LNCAP (cell line): Measurements from ENCODE around the gene APLP1.

Source experiments
- CTCF ChIP-seq: fragments of 450-650 bp; IDR thresholded peaks from 2 replicates; pipeline ENCODE4 v1.5.1; 2017; ENCODE audit warnings: mild to moderate bottlenecking

APLP1 gene

DNA sequence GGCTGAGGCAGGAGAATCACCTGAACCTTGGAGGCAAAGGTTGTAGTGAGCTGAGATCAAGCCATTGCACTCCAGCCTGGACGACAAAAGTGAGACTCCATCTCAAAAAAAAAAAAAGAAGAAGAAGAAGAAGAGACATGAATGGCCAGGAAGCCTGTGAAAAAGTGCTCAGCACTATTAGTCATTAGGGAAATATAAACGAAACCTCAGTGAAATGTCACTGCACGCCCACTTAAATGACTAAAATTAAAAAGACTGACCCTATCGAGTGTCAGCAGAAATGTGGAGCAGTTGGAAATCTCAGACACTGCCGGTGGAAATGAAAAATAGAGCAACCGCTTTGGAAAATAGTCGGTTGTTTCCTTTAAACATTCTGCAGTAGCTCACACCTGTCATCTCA, 45.2 kb downstream of the APLP1 start:
- no peak for TF ChIP-seq CTCF

GRCh38 chr19:35915443-35915842, 47.1 kb downstream of the APLP1 start:
- TF ChIP-seq CTCF: no peak

GRCh38 chr19:35919306-35919705, 50.9 kb downstream of the APLP1 start:
- TF ChIP-seq CTCF: no peak

DNA sequence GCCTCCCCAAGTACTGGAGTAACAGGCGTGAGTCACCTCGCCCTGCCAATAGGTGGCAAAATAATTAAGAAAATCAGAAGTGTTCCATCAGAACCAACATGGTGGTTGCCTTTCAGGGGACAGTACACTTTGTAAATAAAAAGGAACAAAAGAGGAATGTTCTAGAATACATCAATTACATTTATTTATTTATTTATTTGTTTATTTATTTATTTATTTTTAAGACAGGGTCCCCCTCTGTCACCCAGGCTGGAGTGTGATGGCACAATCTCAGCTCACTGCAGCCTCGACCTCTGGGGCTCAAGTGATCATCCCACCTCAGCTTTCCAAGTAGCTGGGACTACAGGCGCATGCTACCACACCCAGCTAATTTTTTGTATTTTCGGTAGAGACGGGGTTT, 52.6 kb downstream of the APLP1 start:
- TF ChIP-seq CTCF: no peak

DNA sequence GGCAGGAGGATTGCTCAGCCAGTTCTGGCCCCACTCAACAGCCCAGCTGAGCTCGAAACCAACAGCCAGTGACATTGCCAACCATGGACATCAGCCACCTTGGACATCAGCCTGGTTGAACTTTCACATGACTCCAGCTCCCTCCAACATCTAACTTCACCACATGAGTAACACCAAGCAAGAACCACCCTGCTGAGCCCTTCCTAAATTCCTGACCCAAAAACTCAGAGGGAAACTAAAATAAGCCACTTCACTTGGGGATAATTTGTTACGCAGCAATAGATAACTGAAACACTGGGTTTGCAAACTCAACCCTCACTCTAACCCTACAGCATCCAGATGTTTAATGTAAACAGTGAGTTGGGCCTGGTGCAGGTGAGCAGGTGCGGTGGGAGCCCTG, 57.1 kb downstream of the APLP1 start:
- TF ChIP-seq CTCF: no peak

GRCh38 chr19:35928507-35928906, 60.1 kb downstream of the APLP1 start:
- no peak for TF ChIP-seq CTCF
